MV-4-11 (cell line): ENCODE data around the gene RNF125.
A peak's percentile ranks its signal among the peaks of the same experiment; 100 is the strongest.
"Not testable (repeated sequence)": the region's sequence is repeated elsewhere in the genome, so short reads cannot be mapped to it uniquely, and the experiment has no call there.

Experiments
- DNase-seq: peaks from one replicate; lab custom pipeline; 2025; lab: John Stamatoyannopoulos, UW

RNF125 gene

DNA sequence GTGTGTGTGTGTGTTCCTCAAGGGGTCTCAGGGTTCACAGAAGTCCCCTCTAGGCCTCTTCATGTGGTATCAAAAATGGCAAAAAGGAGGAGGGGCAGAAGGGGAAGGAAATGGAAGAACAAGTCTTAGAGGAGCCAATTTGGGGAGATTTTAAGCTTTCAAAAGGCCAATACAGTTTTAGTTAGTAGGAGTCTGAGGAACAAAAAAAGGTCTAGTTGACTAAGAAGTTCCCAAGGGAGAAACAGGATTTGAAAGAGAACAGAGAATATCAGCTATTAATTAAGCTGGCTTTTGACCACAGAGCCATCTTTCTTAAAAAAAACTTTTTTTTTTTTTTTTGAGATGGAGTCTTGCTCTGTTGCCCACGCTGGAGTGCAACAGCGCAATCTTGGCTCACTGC is 7.1 kb downstream of the RNF125 start:
- DNase-seq: no peak

DNA sequence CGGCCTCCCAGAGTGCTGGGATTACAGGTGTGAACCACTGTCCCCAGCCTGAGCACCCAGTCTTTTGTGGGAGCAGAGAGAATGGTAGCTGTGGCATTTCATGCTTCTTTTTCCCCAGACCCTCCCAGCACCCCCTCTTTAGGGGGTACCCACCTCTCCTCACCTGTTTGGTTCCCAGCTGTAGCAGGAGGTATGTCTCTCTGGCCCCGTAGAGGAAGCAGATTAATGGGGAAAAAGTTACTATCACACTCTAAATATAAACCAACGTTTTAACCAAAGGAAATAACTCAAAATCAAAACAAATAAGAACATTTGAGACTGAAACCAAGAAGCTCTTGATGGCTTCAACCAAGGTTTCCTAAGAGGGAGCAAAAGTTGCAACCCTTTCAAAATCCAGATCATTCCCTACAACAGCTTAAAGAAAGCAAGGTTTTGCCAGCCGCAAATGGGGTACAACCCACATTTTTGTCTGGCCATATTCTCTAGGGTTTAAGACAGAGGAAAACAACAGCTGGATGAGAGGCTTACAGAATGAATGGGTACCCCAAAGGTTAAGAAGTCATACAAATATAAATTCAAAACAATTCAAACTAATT is 8.0 kb downstream of the RNF125 start:
- DNase-seq: peak; percentile 14

DNA sequence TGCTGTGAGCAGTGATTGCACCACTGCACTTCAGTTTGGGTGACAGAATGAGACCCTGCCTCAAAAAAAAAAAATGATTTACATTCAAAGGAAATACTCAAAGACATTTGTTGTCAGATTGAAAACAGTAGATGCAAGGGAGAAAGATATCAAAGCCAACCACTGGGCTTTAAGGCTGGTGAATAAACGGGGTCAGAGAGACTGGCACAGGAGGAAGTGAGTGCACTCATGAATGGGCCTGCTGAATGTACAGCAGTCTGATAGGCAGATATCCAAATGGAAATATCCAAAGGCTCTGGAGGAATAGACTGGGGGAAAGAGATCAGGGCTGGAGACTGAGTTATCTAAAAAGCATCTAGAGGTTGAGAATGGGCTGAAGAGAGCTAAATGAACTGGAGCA is 10.9 kb downstream of the RNF125 start:
- no peak for DNase-seq

DNA sequence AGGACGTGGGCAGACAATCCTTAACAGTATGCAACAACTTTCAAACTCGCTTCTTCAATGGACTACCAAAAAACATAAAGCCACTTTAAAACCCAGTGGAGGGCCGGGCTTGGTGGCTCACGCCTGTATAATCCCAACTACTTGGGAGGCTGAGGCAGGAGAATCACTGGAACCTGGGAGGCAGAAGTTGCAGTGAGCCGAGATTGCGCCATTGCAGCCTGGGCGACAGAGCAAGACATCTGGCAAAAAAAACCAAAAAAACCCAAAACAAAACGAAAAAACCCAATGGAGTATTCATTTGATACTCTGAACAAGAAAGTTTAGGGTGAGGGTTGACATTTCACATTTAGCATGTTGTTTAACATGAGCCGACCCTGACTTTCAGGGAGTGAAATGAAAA is 14.0 kb downstream of the RNF125 start:
- DNase-seq: no peak

DNA sequence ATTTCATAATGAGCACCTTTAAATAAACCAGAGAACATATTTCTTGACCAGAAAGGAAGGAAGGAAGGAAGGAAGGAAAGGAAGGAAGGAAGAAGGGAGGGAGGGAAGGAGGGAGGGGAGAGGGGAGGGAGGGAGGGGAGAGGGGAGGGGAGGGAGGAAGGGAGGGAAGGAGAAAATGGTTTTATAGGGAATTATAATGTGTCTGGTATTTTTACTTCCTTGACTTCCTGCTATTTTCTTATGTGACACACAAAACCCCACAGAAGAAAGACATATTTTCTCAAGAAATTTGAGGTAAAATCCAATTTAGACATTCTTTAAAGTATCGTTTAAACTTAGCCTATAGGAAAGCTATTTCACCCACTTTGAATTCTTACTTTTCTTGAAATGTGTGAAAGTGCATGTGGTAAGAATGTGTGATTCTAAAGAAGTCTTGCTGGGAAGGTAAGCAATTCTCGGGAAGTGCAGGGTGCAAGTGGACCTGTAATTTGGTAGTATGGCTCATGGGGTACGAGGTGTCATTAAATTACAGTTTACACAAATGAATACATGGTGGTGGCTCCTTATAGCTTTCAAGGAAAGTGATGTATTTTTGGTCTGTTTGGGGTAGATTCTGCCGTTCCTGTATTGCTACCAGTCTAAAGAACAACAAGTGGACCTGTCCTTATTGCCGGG is 18.0 kb downstream of the RNF125 start:
- no peak for DNase-seq

DNA sequence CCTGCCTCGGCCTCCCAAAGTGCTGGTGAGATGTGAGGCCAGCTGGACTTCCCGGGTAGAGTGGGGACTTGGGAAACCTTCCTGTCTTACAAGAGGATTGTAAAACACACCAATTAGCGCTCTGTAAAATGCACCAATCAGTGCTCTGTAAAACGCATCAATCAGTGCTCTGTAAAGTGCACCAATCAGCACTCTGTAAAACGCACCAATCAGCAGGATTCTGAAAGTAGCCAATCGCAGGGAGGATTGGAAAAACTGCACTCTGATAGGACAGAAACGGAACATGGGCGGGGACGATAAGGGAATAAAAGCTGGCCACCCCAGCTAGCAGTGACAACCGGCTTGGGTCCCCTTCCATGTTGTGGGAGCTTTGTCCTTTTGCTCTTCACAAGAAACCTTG is 19.0 kb downstream of the RNF125 start:
- DNase-seq: no peak

DNA sequence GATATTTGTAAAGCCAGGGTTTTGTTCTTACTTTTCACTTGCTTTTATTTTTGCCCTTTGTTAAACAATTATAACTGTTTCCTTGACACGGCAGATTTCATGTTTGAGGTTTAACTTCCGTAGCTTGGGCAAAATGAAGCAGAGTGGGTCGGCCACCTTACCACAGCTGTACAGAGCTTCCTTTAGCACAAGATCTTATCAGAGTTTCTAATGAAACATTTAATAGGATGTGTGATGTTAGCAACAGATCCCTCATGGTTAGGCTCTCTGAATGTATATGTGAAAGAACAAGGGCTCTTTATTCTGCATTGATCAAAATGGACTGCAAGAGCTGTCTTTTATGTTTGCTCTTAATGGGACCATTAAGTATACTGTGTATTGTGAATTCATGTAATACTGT is 22.3 kb downstream of the RNF125 start:
- peak; percentile 49 for DNase-seq

DNA sequence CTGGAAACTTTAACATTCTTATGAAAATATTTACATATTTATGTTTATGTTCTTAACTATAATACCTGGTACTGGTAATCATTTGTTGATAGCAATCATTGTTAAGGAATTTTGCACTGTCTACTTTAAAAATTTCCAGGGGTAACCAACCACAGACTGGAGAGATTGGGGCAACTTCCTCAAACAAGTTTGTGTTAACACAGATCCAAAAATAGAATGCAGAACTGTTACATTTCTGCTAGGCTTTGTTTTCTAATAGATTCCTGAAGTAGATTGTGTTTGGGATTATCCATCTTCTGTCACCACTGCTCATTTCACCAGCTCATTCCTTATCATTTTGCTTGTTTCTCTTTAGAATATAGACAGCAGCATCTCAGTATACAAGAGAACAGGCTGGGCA is 23.7 kb downstream of the RNF125 start:
- peak; percentile 95 for DNase-seq

DNA sequence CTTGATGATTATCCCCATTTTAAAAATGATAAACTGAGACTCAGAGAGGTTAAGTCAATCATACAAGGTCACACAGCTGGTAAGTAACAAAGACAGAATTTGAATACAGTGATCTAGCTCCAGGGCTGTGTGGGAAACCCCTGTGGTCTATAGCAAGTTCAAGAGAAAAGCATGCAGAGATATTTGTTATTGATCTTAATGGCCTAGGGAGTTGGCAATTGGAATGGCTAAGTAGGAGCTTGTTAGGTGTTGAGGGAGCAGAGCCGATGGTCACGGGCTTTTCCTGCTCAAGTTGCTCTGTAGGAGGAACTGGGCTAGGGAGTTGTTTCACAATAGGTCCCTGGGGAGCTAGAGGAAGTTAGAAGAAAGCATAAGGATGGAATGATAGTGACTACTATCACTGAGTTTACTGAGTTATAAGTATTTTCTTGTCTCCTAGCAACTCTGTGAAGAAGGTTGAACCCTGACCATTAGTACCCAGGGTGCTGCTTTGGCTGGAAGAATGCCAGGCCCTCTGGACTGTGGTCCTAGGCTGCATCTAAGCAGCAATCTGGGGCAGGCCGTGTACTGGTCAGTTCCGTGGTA is 30.0 kb downstream of the RNF125 start:
- peak; percentile 93 for DNase-seq

DNA sequence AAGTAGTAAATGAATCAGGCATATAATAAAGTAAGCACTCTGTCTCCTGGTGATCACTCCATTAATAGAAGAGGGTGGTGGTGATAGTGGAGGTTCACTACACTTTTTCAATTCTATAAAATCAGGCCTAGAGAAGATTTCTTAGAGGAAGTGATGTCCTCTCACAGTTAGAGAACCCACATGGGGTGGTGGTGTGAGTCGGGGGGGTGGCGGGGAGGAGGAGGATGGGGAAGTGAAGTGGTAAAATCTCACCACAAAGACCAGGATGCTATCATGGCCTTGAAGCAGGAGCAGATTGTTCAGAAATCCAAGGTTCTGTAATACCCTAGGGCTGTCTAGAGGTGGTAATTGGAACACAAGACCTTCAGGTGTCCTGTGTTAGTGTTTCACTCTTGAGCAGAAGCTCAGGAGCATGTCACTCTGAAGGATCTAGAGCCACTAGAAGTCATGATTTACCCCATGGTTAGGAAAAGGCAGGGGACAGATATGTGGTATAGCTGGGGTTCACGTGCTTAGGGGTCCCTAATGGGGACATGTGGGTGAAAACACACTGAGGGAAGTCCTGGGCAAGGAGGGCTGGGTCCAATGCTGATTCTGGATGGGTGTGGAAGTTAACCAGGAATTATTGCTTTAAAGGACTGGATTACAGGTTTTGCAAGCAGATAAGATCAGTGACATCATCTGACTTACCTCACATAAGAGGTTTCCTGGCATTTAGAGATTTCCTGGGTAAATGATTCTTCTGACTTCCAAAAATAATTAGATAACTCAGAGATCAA is 31.0 kb downstream of the RNF125 start:
- DNase-seq: peak; percentile 90

DNA sequence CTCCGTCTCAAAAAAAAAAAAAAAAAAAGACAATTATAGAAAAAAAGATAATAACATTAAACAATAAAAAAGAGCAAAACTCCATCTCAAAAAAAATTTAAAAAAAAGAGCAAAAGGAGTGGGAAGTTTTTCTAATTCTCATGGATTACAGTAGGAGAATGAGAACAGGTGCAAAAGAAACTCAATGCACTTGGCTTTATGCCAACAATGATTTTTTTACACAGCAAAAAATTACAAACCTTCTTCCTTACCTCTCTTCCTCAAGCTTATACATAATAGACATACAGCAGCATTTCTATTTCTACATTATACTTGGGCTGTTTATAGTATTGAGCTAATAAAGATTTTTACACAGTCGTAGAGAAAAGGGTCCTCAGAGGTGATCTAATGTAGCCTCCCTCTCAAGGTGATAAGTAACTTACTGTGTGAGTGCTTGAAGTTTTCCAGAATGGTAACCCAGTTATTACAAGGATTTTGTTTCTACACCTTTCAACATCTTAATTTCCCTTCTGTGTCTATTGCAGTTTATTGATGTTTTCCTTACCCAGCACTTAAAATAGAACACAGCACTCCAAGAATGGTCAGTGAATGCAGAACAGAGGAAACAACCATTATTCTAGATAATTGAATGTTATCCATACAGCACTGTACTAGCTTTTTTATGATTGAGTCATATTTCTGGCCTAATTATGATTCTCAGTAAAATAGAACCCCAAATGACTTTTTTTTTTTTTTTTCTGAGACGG is 38.2 kb downstream of the RNF125 start:
- no peak for DNase-seq

DNA sequence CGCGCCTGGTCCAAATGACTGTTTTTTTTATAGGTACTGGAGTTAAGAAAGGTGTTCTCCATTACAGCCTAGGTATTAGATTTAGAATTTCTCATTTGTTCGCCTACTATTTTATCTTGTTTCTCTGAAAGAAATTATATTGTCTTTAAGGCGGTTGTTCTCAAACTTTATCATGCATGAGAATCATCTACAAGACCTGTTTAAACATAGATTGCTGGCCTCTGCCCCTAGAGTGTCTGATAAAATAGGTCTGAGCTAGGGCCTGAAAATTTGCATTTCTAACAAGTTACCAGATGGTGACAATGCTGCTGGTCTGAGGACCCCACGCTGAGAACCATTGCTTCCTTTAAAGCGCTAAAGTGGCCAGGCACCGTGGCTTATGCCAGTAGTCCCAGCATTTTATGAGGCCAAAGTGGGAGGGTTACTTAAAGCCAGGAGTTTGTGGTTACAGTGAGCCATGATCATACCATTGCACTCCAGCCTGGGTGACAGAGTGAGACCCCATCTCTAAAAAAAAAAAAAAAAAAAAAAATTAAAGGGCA is 39.1 kb downstream of the RNF125 start:
- DNase-seq: peak; percentile 23

DNA sequence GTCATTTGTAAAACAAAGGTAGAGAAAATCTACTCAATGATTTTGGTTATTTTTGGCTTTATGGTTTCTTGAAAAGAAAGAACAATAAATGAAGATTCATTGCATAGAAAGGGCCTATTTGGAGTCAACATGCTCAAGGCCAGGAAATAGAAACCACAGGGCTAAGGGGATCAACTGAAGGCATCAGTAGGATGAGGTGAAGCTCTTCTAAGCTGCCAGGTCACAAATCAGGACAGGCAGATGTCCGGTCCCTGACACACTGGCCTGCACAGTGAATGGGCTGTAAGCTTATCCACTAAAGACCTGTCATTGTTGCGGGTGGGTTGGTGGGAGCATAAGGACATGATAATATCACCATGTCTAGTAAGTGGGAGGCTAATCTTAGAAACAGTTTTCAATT is 41.4 kb downstream of the RNF125 start:
- no peak for DNase-seq

DNA sequence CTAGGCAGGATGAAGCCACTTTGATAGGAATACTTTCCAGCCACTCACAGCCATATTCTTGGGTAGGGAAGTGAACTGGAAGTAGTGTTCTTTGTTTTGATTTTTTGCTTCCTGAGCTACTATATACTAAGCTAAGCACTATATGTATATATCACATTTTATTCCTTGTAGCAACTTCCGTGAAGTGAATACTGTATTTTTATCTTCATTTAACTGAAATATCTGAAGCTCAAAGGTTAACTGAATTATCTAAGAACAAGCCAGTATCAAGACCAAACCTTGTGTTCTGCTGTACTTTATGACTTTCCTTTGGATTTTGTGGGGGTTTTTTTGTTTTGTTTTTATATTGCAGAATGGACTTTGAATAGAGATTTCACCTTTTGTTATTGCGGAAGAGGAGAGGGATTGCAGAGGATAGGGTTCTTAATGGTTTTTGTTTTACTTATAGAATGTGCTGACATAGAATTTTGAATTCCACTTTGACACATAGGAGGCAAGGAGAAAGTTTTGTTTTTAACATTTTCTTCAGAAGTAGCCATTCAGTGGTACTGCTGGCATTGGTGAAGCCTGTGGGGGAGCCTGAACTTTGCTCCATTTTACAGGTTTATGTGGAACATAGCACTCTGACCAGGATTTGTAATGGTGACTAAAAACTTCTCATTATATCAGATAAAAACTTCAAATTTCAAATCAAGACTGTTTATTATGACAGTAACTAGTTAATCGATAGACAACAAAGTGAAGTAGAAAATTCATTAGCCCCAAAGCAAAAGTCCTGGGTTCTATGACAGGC is 48.9 kb downstream of the RNF125 start:
- DNase-seq: no peak

DNA sequence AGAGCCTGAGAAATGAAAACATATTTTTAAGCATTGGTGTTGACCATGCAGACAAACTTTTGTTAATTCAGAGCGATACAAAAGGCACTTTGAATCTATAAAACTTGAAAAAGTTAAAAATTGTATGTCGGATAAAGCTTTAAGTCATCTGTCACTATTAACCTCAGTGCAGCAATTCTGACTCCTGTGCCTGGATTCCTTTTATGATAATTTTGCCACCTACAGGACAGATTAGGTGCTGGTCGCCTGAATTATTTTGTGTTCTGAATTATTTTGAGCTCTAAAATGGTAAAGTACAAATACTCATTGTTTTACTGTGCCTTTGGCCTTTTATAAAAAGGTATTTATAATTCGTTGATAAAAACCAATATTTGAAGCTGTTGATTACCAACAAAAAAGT is 53.7 kb downstream of the RNF125 start:
- DNase-seq: peak; percentile 28

DNA sequence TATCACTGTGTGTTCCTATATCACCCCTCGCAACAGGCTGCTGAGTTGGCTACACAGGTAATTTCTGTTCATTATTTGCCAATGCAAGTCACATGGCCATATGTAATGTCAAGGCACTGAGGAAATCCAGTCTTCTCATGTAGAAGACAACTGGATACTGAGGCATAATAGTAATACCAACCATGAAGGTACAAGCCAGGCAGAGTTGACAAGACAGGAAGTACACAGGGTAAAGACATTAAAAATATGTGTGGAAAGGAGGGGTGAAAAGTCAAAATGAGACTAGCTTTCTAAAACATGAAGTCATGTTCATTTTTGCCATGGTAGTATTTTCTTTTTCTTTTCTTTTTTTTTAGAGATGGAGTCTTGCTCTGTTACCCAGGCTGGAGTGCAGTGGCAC is 55.6 kb downstream of the RNF125 start:
- no peak for DNase-seq

DNA sequence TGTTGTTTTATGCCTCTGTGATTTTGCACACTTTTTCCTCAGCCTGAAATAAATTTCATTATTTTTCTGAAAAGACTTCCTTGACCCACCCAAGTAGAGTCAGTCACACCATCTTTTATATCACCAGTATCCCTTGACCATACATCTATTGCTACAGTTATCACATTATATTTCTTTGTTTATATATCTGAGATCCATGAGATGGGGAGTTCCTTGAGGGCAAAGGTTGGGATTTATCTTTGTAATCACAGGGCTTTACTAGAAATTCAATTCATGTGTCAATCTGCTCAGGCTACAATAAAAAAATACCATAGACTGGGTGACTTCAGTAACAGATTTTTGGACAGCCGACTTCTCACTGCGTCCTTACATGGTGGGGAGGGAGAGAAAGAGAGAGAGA is 60.2 kb downstream of the RNF125 start:
- DNase-seq: no peak

DNA sequence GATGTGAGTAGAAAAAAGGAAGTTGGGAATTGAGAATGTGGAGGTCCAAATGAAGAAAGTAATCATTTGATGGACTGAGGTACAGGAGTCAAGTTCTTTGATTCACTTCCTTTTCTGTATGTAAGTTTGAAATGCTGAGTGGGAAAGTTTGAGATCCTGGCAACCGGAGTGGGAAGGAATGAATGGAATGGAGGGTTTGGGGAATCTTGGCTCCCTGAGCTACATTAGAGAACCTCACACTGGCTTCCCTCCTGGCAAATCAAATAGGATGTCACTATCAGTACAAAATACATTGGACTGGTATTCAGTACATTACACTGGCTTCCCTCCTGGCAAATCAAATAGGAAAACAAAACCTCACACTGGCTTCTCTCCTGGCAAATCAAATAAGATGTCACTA is 63.3 kb downstream of the RNF125 start:
- no peak for DNase-seq

DNA sequence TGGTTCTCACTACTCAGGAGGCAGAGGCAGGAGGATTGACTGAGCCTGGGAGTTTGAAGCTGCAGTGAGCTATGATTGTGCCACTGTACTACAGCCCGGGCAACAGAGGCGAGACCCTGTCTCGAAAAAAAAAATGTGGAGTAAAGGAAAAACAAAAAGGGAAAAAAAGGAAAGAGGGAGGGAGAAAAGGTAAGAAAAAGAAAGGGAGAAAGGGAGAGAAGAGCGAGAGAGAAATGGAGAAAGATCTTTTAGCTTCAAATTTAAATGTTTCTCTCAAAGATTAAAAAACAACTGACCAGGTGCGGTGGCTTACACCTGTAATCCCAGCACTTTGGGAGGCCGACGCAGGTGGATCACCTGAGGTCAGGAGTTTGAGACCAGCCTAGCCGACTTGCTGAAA is 65.2 kb downstream of the RNF125 start:
- DNase-seq: no peak

DNA sequence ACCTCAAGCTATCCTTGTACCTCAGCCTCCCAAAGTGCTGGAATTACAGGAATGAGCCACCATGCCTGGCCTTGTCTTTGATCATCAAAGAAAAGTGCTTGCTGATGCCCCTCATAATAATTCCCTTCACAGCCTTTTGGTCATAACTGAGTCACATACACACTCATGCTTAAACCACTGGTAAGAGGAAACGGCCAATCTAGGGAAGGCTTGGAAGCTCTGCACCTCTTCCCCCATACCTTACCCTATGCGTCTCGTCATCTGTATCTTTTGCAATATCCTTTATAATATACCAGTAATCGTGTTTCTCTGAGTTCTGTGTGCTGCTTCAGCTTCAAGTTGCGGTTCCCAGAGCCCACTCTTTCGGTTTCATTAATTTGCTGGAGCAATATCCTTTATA is 68.3 kb downstream of the RNF125 start:
- peak; percentile 86 for DNase-seq

DNA sequence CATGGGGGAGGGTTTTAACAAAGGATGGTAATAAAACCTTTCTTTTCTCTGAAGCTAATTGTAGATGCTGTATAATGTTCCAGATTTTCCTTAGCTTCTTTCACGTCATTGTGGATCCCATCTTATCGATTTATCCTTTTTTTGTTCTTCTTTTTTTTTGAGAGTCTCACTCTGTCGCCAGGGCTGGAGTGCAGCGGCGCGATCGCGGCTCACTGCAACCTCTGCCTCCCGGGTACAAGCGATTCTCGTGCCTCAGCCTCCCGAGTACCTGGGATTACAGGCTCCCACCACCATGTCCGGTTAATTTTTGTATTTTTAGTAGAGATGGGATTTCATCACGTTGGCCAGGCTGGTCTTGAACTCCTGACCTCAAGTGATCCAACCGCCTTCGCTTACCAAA is 72.2 kb downstream of the RNF125 start:
- DNase-seq: not testable (repeated sequence)
